Chondrocyte (in vitro differentiated cells): ENCODE data around the gene CD79B. TPM values are rescaled to one million over a fixed set of nuclear protein-coding genes. Genes with fewer than 3 reads are reported as not detected.
A peak's percentile ranks its signal among the peaks of the same experiment; 100 is the strongest.

Experiments used
- DNase-seq: peaks from one replicate; pipeline ENCODE4 v3.0.0; 2021; ENCODE audit warnings: mixed read lengths, low spot score
- H3K27ac Mint-ChIP-seq: one replicate; pipeline ENCODE4 v1.8.0; 2021; ENCODE audit warnings: mild to moderate bottlenecking, moderate library complexity, mixed read lengths; ENCODE audit not compliant: unreplicated experiment
- H3K27me3 Mint-ChIP-seq: 2 replicates; pipeline ENCODE4 v1.8.0; 2021; ENCODE audit warnings: low read depth, mixed read lengths
- H3K36me3 Mint-ChIP-seq: 2 replicates; pipeline ENCODE4 v1.8.0; 2021; ENCODE audit warnings: low read depth, mixed read lengths
- H3K4me1 Mint-ChIP-seq: 2 replicates; pipeline ENCODE4 v1.8.0; 2021; ENCODE audit warnings: low read depth, mild to moderate bottlenecking, mixed read lengths
- H3K4me3 Mint-ChIP-seq: one replicate; pipeline ENCODE4 v1.8.0; 2021; ENCODE audit warnings: mild to moderate bottlenecking, moderate library complexity, mixed read lengths; ENCODE audit not compliant: unreplicated experiment
- H3K9me3 Mint-ChIP-seq: 2 replicates; pipeline ENCODE4 v1.8.0; 2021; ENCODE audit warnings: low read depth, mixed read lengths
- total RNA-seq: library from RNA; stranded (reverse); gene quantifications from 3 replicates; pipeline ENCODE4 v1.2.1, GENCODE V29; 2021
- TF ChIP-seq, protein P1 (sequence below): fragments of 200-600 bp; sonication (generic); IDR thresholded peaks from 2 replicates; pipeline ENCODE4 v1.5.0; 2021; ENCODE audit warnings: antibody characterized with exemption, mild to moderate bottlenecking, moderate library complexity

Gene CD79B
- total RNA-seq, 1 donor from 2014 or later, result not detected

DNA sequence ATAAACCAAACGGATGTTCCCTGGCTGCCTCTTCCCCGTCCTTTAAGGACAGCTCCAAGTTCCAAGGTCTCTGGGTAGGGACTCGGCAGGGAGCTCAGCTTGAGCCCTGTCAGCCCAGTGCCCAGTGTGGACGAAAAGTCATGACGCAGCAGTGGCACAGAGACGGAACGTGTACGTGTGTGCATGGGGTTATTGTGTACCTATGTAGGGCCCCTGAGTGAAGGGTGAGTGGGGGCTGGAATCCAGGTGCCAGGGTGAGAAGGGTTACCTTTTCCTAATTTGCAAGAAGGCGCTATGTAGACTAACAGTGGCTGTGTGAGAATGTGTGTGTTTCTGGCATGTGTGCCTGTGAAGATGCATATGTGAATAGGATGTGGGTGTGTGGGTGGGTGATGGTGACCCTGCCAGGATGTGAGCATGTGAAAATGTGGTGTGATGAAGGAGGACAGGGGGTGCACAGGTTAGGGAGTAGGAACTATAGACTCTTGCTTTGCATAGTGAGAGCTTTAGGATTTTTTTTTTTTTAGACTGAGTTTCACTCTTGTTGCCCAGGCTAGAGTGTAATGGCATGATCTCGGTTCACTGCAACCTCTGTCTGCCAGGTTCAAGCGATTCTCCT is 34.6 kb upstream of the CD79B start:
- TF ChIP-seq, protein P1, sequence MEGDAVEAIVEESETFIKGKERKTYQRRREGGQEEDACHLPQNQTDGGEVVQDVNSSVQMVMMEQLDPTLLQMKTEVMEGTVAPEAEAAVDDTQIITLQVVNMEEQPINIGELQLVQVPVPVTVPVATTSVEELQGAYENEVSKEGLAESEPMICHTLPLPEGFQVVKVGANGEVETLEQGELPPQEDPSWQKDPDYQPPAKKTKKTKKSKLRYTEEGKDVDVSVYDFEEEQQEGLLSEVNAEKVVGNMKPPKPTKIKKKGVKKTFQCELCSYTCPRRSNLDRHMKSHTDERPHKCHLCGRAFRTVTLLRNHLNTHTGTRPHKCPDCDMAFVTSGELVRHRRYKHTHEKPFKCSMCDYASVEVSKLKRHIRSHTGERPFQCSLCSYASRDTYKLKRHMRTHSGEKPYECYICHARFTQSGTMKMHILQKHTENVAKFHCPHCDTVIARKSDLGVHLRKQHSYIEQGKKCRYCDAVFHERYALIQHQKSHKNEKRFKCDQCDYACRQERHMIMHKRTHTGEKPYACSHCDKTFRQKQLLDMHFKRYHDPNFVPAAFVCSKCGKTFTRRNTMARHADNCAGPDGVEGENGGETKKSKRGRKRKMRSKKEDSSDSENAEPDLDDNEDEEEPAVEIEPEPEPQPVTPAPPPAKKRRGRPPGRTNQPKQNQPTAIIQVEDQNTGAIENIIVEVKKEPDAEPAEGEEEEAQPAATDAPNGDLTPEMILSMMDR, result no peak
- Mint-ChIP-seq H3K36me3 (no peaks in the 10 kb centered on the region), H3K4me1 (no peaks in the 10 kb centered on the region), H3K27ac (no peak overlapping the region), H3K27me3 (peaks cover 9% of the 10 kb centered on the region), H3K9me3 (no peaks in the 10 kb centered on the region), H3K4me3 (no peak overlapping the region)
- no peak for DNase-seq

DNA sequence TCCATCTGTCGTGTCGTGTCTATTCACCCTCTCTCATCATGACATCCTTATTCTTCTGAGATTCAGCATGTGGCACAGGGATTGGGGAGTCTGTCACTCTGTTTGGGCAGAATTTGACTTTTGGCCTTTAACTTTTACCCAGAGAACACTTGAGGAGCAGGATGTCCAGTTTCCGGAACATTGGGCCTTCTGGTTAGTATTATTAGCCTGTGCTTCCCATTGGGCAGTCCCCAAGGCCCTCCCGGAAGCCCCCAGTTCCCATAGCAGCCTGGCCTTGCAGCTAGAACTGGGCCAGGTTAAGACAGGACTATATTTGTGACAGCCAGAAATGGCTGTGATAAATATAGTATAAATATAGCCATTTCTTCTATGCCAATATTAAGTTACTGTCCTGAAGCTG is 31.0 kb upstream of the CD79B start:
- Mint-ChIP-seq H3K36me3 (no peaks in the 10 kb centered on the region), H3K9me3 (no peaks in the 10 kb centered on the region), H3K4me1 (peaks cover 3% of the 10 kb centered on the region), H3K4me3 (no peak overlapping the region), H3K27me3 (peaks cover 3% of the 10 kb centered on the region), H3K27ac (no peak overlapping the region)
- TF ChIP-seq, protein P1, result no peak
- DNase-seq, result no peak

DNA sequence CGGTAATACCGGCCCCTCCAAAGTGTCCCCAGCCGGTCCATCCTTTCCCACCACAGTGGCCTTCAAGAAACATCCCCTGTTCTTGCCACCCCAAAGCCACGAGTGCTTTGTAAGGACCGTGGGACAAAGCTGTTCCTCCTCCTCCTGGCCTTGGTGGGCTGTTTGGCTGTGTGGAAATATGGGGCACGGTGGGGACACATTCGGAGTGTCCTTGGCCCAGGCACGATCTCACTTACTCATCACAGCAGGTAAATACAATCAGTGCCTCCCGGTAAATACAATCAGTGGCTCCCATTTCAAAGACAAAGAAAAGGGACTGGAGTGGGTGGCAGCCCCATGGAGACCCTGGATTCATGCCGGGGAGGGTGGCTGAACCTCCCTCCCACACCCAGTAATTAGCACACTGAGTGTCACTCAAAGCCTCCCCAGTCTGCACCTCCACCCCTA is 30.2 kb upstream of the CD79B start:
- H3K9me3 Mint-ChIP-seq, result no peaks in the 10 kb centered on the region
- no peaks in the 10 kb centered on the region for H3K36me3 Mint-ChIP-seq
- H3K27ac Mint-ChIP-seq, result no peak overlapping the region
- H3K4me3 Mint-ChIP-seq, result no peak overlapping the region
- peaks cover 3% of the 10 kb centered on the region for H3K27me3 Mint-ChIP-seq
- H3K4me1 Mint-ChIP-seq, result peaks cover 3% of the 10 kb centered on the region
- TF ChIP-seq, protein P1, result no peak
- DNase-seq, result no peak

DNA sequence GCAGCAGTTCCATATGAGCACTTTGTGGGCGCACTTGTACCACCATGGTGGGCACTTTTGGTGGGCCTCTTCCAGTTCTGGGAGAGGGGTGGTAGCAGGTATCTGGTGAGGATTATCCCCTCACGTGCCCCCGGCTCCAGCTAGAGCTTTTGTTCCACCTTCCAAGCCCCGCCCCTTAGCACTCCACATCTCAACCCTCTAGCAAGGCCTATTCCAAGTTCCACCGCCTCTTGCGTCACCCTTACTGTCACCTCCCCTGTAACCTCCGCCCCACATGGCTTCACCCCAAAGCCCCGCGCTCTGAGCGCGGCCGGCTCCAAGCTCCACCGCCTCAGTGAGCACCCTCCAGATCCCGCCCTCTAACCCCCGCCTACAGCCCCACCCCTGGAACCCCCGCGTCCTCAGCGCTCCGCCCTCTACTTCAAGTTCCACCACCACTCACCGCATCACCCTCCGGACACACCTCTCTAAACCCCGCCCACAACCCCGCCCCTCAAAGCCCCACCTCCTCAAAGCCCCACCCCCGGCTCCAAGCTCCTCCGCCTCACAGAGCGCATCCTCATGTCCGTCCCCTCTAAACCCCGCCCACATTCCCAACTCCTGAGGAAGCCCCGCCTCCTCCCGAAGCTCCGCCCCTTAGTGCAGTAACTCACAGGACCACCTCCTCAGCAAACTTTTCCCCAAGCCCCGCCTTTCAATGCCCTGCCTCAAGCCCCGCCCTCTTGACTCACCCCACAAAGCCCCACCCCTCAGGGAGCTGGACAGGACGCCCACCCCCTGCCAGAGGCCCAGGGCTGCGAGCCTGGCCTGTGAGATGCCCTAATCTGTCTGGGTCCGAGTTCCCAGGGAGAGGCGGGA is 29.5 kb upstream of the CD79B start:
- no peak overlapping the region for H3K4me3 Mint-ChIP-seq
- no peaks in the 10 kb centered on the region for H3K9me3 Mint-ChIP-seq
- DNase-seq, result peak; percentile 79
- H3K36me3 Mint-ChIP-seq, result no peaks in the 10 kb centered on the region
- H3K27me3 Mint-ChIP-seq, result peaks cover 3% of the 10 kb centered on the region
- no peak overlapping the region for H3K27ac Mint-ChIP-seq
- H3K4me1 Mint-ChIP-seq, result peaks cover 3% of the 10 kb centered on the region
- TF ChIP-seq, protein P1, result no peak

DNA sequence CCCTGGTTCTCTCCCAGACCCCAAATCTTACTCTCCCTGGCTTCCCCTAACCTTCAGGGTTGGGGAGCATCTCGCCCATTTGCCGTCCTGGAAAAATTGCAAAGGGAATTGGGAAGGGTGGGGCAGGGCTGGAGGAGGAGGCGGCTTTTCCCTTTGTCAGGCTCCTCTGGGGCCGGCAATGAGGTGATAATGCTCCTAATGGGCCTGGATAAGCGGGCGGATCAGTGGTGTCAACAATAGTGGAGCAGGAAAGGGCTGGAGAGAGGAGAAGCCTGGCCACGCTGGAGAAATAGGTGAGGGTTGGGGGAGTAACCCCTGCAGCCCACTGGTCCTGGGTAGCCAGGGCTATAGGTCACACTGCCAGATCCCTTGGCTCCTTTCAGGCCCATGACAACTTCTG is 28.3 kb upstream of the CD79B start:
- DNase-seq, result no peak
- H3K27ac Mint-ChIP-seq, result no peak overlapping the region
- peaks cover 3% of the 10 kb centered on the region for H3K4me1 Mint-ChIP-seq
- H3K27me3 Mint-ChIP-seq, result peaks cover 3% of the 10 kb centered on the region
- TF ChIP-seq, protein P1, result no peak
- no peaks in the 10 kb centered on the region for H3K36me3 Mint-ChIP-seq
- H3K4me3 Mint-ChIP-seq, result no peak overlapping the region
- H3K9me3 Mint-ChIP-seq, result no peaks in the 10 kb centered on the region
